IMR-90 (cell line): ENCODE measurements around the gene ARV1. TPM values are rescaled to one million over a fixed set of nuclear protein-coding genes. Genes with fewer than 3 reads are reported as not detected.

Experiments
- ATAC-seq: fragments of 200-7000 bp; cut with Tn5 transposase; 2 replicates; pipeline ENCODE4 v1.9.1; 2020; ENCODE audit warnings: low read depth, mild to moderate bottlenecking, moderate library complexity
- BruUV-seq: library from RNA; stranded (reverse); fragments of 400-500 nt; replicated peaks from 2 replicates; lab custom pipeline; 2021; lab: Mats Ljungman, UMichigan
- CTCF ChIA-PET: fragments of 300-600 bp; formaldehyde crosslinking; extraction: SDS; loops from one replicate; lab custom pipeline; 2021; ENCODE audit warnings: antibody characterized with exemption; lab: Yijun Ruan, JAX
- POLR2A ChIA-PET: fragments of 300-600 bp; sonication (Branson Sonifier 250); formaldehyde crosslinking; loops from one replicate; lab custom pipeline; 2022; ENCODE audit warnings: antibody characterized with exemption; ENCODE audit not compliant: unreplicated experiment; lab: Charles Lee
- DNase-seq: peaks from one replicate; pipeline ENCODE4 v3.0.0; 2013
- H2AFZ ChIP-seq: replicated peaks from 2 replicates; pipeline ENCODE3; 2013; ENCODE audit warnings: low read length, mild to moderate bottlenecking; ENCODE audit not compliant: poor library complexity
- H2AK5ac ChIP-seq: 2 replicates; pipeline ENCODE4 v1.6.1; 2013; ENCODE audit warnings: low read depth, low read length, inconsistent platforms
- H2AK9ac ChIP-seq: replicated peaks from 2 replicates; pipeline ENCODE3; 2013; ENCODE audit warnings: mild to moderate bottlenecking, low read depth, low read length, moderate library complexity; ENCODE audit not compliant: poor library complexity
- H2BK120ac ChIP-seq: 2 replicates; pipeline ENCODE4 v1.6.1; 2013; ENCODE audit warnings: low read depth, low read length, inconsistent platforms
- H2BK15ac ChIP-seq: 3 replicates; pipeline ENCODE4 v1.6.1; 2013; ENCODE audit warnings: low read depth, low read length, inconsistent platforms
- H2BK20ac ChIP-seq: 2 replicates; pipeline ENCODE4 v1.6.1; 2013; ENCODE audit warnings: low read depth, mild to moderate bottlenecking, inconsistent platforms, low read length, moderate library complexity
- H2BK5ac ChIP-seq: 2 replicates; pipeline ENCODE4 v1.6.1; 2013; ENCODE audit warnings: mild to moderate bottlenecking, low read depth, low read length, inconsistent platforms; ENCODE audit not compliant: poor library complexity, severe bottlenecking
- H3K14ac ChIP-seq: replicated peaks from 2 replicates; pipeline ENCODE4 v1.6.1; 2013; ENCODE audit warnings: low read depth, low read length, inconsistent platforms
- H3K18ac ChIP-seq: 2 replicates; pipeline ENCODE4 v1.6.1; 2013; ENCODE audit warnings: low read depth, low read length, control low read depth
- H3K23ac ChIP-seq: 2 replicates; pipeline ENCODE4 v1.6.1; 2013; ENCODE audit warnings: low read depth, low read length, inconsistent platforms
- H3K27ac ChIP-seq: 2 replicates; pipeline ENCODE4 v1.5.1; 2013; ENCODE audit warnings: mild to moderate bottlenecking, control low read depth, low read length; ENCODE audit not compliant: insufficient read depth
- H3K27me3 ChIP-seq: 2 replicates; pipeline ENCODE4 v1.6.1; 2013; ENCODE audit warnings: low read length; ENCODE audit not compliant: control insufficient read depth, insufficient read depth
- H3K36me3 ChIP-seq: 2 replicates; pipeline ENCODE4 v1.6.1; 2013; ENCODE audit warnings: low read length, mixed read lengths; ENCODE audit not compliant: control insufficient read depth, insufficient read depth
- H3K4ac ChIP-seq: 2 replicates; pipeline ENCODE4 v1.6.1; 2013; ENCODE audit warnings: low read depth, low read length, inconsistent platforms
- H3K4me1 ChIP-seq: 2 replicates; pipeline ENCODE4 v1.6.1; 2013; ENCODE audit warnings: low read length, mixed read lengths; ENCODE audit not compliant: control insufficient read depth, insufficient read depth
- H3K4me2 ChIP-seq: 2 replicates; pipeline ENCODE4 v1.6.1; 2013; ENCODE audit warnings: low read depth, mild to moderate bottlenecking, control low read depth, low read length, moderate library complexity
- H3K4me3 ChIP-seq: 2 replicates; pipeline ENCODE4 v1.5.1; 2013; ENCODE audit warnings: low read depth, mild to moderate bottlenecking, control low read depth, low read length, moderate library complexity; ENCODE audit not compliant: insufficient read depth
- H3K56ac ChIP-seq: 2 replicates; pipeline ENCODE4 v1.6.1; 2013; ENCODE audit warnings: low read length, inconsistent platforms; ENCODE audit not compliant: insufficient read depth; ENCODE audit errors: extremely low read depth
- H3K79me1 ChIP-seq, 2 experiments: 2 replicates each; pipeline ENCODE4 v1.6.1; 2013; ENCODE audit warnings: low read length in 2 of 2, inconsistent platforms in 1 of 2, low read depth in 1 of 2
- H3K9ac ChIP-seq: 2 replicates; pipeline ENCODE4 v1.6.1; 2013; ENCODE audit warnings: low read depth, low read length, control low read depth
- H3K9me1 ChIP-seq: 2 replicates; pipeline ENCODE4 v1.6.1; 2013; ENCODE audit warnings: low read length, inconsistent platforms; ENCODE audit not compliant: insufficient read depth
- H3K9me3 ChIP-seq: 2 replicates; pipeline ENCODE4 v1.6.1; 2013; ENCODE audit warnings: low read length; ENCODE audit not compliant: control insufficient read depth, insufficient read depth
- H4K20me1 ChIP-seq: 2 replicates; pipeline ENCODE4 v1.6.1; 2013; ENCODE audit warnings: low read length, inconsistent platforms; ENCODE audit not compliant: insufficient read depth
- H4K5ac ChIP-seq: 2 replicates; pipeline ENCODE4 v1.6.1; 2013; ENCODE audit warnings: mild to moderate bottlenecking, low read depth, low read length, control low read depth
- H4K8ac ChIP-seq, 2 experiments: 2 replicates each; pipeline ENCODE4 v1.6.1; 2013; ENCODE audit warnings: low read depth in 2 of 2, low read length in 2 of 2, control low read depth in 1 of 2, inconsistent platforms in 1 of 2
- H4K91ac ChIP-seq: 2 replicates; pipeline ENCODE4 v1.6.1; 2013; ENCODE audit warnings: low read depth, low read length, inconsistent platforms; ENCODE audit not compliant: insufficient read depth
- BHLHE40 ChIP-seq: fragments of 150-350 bp; IDR thresholded peaks from 2 replicates; pipeline ENCODE4 v1.6.1; 2016; ENCODE audit warnings: mild to moderate bottlenecking, low read depth, low read length
- CEBPB ChIP-seq: IDR thresholded peaks from 2 replicates; pipeline ENCODE4 v1.6.1; 2012; ENCODE audit warnings: low read depth, low read length, improper control_type of control experiment
- CTCF ChIP-seq: conservative IDR thresholded peaks from 2 replicates; pipeline ENCODE4 v1.5.1; 2012; ENCODE audit warnings: mild to moderate bottlenecking, low read depth, low read length, improper control_type of control experiment
- ELK1 ChIP-seq: fragments of 150-350 bp; IDR thresholded peaks from 2 replicates; pipeline ENCODE4 v1.6.1; 2016; ENCODE audit warnings: low read depth, mild to moderate bottlenecking, low read length, moderate library complexity, borderline replicate concordance
- MAZ ChIP-seq: IDR thresholded peaks from 2 replicates; pipeline ENCODE4 v1.6.1; 2012; ENCODE audit warnings: low read depth, mild to moderate bottlenecking, low read length, improper control_type of control experiment, moderate library complexity, borderline replicate concordance
- POLR2A ChIP-seq: IDR thresholded peaks from 2 replicates; pipeline ENCODE4 v1.6.1; 2012; ENCODE audit warnings: mild to moderate bottlenecking, low read depth, low read length
- RAD21 ChIP-seq: IDR thresholded peaks from 2 replicates; pipeline ENCODE4 v1.6.1; 2012; ENCODE audit warnings: low read length, improper control_type of control experiment
- RCOR1 ChIP-seq: IDR thresholded peaks from 2 replicates; pipeline ENCODE4 v1.6.1; 2012; ENCODE audit warnings: mild to moderate bottlenecking, low read length, improper control_type of control experiment; ENCODE audit not compliant: insufficient replicate concordance
- RFX5 ChIP-seq: IDR thresholded peaks from 2 replicates; pipeline ENCODE4 v1.8.0; 2012; ENCODE audit warnings: low read depth, mild to moderate bottlenecking, low read length, moderate library complexity
- USF2 ChIP-seq: fragments of 150-350 bp; IDR thresholded peaks from 2 replicates; pipeline ENCODE4 v1.6.1; 2017; ENCODE audit warnings: mild to moderate bottlenecking, antibody characterized with exemption, low read length, low read depth
- WGBS, 2 experiments: methylation state at CpG; one replicate each; pipeline versions ENCODE4 v1.1.5 to v1.1.7; 2013; ENCODE audit warnings: missing lambda C conversion rate in 2 of 2; ENCODE audit not compliant: insufficient read length in 1 of 2; ENCODE audit errors: extremely low coverage in 2 of 2; 5-methylcytosine and 5-hydroxymethylcytosine counted together
- dilution Hi-C: fragments of 300-500 bp; cut with HindIII; formaldehyde crosslinking; loops from one replicate; pipeline ENCODE4 v1.14.3; 2018; ENCODE audit warnings: low sequenced_read_pairs; ENCODE audit not compliant: unreplicated experiment
- in situ Hi-C: fragments of 300-500 bp; cut with MboI; formaldehyde crosslinking; loops from 3 replicates; pipeline ENCODE4 v1.14.3; 2019; ENCODE audit warnings: low sequenced_read_pairs, inconsistent platforms, mixed read lengths
- intact Hi-C: fragments of 100-400 bp; cut with micrococcal nuclease; formaldehyde crosslinking; loops from 2 replicates; pipeline ENCODE4 v1.10.0; 2022
- polyA plus RNA-seq, 3 experiments: library from polyadenylated mRNA; depleted of rRNA; stranded (reverse); fragments of >200 nt; gene quantifications; 2 replicates each; pipeline ENCODE4 v1.2.3, GENCODE V29; 2012; ENCODE audit warnings: low replicate concordance in 1 of 3
- total RNA-seq: library from RNA; depleted of rRNA; stranded (reverse); fragments of >200 nt; gene quantifications from 2 replicates; pipeline ENCODE4 v1.2.3, GENCODE V29; 2012

The ARV1 gene
- total and polyA plus RNA-seq, 2 of the 4 experiments (the other 2 are of a cell fraction), result 19.0 to 22.9 TPM

GRCh38 chr1:230978491-230979388 lies at the start of gene ARV1, which contains the start of gene TTC13 (continued):
- TF ChIP-seq ELK1, result 0 out of 2 replicates have a peak, but pooled peaks have one; percentile 48

GRCh38 chr1:230930986-230931385 lies 47.9 kb upstream of the ARV1 start:
- WGBS, 2 experiments, result 80% methylated on average over 1 of the region's 3 CpGs; no CpG with 5 or more reads in 1 of the 2 experiments
- Histone ChIP-seq H2AFZ (no peak overlapping the region), H3K4me3 (no peak overlapping the region), H4K5ac (no peak overlapping the region), H3K9me3 (no peaks in the 10 kb centered on the region), H3K14ac (no peak overlapping the region), H3K4me1 (no peaks in the 10 kb centered on the region), H3K18ac (no peak overlapping the region), H2BK15ac (no peak overlapping the region), H3K23ac (no peak overlapping the region), H3K9me1 (no peaks in the 10 kb centered on the region), H3K36me3 (peaks cover 3% of the 10 kb centered on the region; the same call in 1 of the 2 replicates), H2AK5ac (no peak overlapping the region), H4K91ac (no peak overlapping the region), H3K4me2 (no peak overlapping the region), H4K8ac (no peak overlapping the region), H3K9ac (no peak overlapping the region), H3K56ac (no peak overlapping the region), H2BK5ac (no peak overlapping the region), H2BK120ac (no peak overlapping the region), H3K4ac (no peak overlapping the region), H4K20me1 (no peaks in the 10 kb centered on the region), H3K79me1 (no peaks in the 10 kb centered on the region), H3K27me3 (no peaks in the 10 kb centered on the region), H2AK9ac (no peak overlapping the region), H3K27ac (no peak overlapping the region), H2BK20ac (no peak overlapping the region)
- ATAC-seq (no peak), DNase-seq (no peak)
- ChIA-PET POLR2A (no interaction called here), CTCF (interaction anchor here (1.1 kb wide), 1 partner anchor 133 kb away, joined by 3 read pairs; no protein-coding TSS in a partner anchor)
- BruUV-seq, result no TSS peak
- TF ChIP-seq CEBPB, result no peak
- no peak for TF ChIP-seq RFX5
- TF ChIP-seq BHLHE40, result no peak
- no peak for TF ChIP-seq CTCF
- TF ChIP-seq RAD21, result no peak
- no peak for TF ChIP-seq USF2
- no peak for TF ChIP-seq POLR2A
- no peak for TF ChIP-seq RCOR1
- no peak for TF ChIP-seq MAZ
- intact Hi-C loops (no loop called here), dilution Hi-C loops (no loop called here), in situ Hi-C loops (no loop called here)
